ENCODE measurements around the gene KLF18. TPM values are rescaled to one million over a fixed set of nuclear protein-coding genes. Genes with fewer than 3 reads are reported as not detected.

KLF18 gene
- total RNA-seq, 2 donors from 2014 or later = not detected

- ATAC-seq (peak; percentile 87 to 95), DNase-seq (no peak)
- intact Hi-C loops (cut with DNase I) = no loop called here
These were observed 51.9 kb downstream of the KLF18 start for GRCh38 chr1:44089371-44090048.

Other genes with a start within 250 kb of the KLF18 start
- under 1 TPM; 0.18 to 0.86 TPM for gene ARTN, start 207.8 kb downstream of the KLF18 start, total RNA-seq
- gene IPO13, start 194.7 kb downstream of the KLF18 start, total RNA-seq = 10 to 100 TPM; 26.7 to 30.1 TPM
- 10 to 100 TPM; 14.1 to 20.9 TPM for gene DPH2, start 171.6 kb downstream of the KLF18 start, total RNA-seq
- 100 to 1,000 TPM in 1 of 2 donors, 10 to 100 TPM in 1; 96.5 to 113 TPM for gene ATP6V0B, start 166.7 kb downstream of the KLF18 start, total RNA-seq
- gene B4GALT2, start 162.4 kb downstream of the KLF18 start, total RNA-seq = 10 to 100 TPM; 35.5 to 44.2 TPM
- 1 to 10 TPM; 1.8 to 2.2 TPM for gene CCDC24, start 150.0 kb downstream of the KLF18 start, total RNA-seq
- 1 to 10 TPM; 1.3 to 3.1 TPM for gene SLC6A9, start 110.2 kb downstream of the KLF18 start, total RNA-seq
- not detected for gene KLF17, start 22.8 kb downstream of the KLF18 start, total RNA-seq
- 10 to 100 TPM; 23.6 to 25.4 TPM for gene DMAP1, start 71.8 kb upstream of the KLF18 start, total RNA-seq
- 10 to 100 TPM; 37.8 to 45.0 TPM for gene ERI3, start 213.6 kb upstream of the KLF18 start, total RNA-seq